ENCODE results near the gene SAMD8. TPM values are rescaled to one million over a fixed set of nuclear protein-coding genes. Genes with fewer than 3 reads are reported as not detected.
"Not testable (repeated sequence)": the region's sequence is repeated elsewhere in the genome, so short reads cannot be mapped to it uniquely, and the experiment has no call there.

The SAMD8 gene
- total and polyA plus RNA-seq, 3 donors from 2014 or later = 45.0 to 66.3 (median 55.3) TPM

- peak overlapping the region in 1 of 2 donors; percentile 7 for H3K27ac ChIP-seq
- no peaks in the 10 kb centered on the region for H3K9me3 ChIP-seq
- DNase-seq = no peak
- WGBS, 2 donors = 62 to 71% methylated on average over 3 of the region's 3 CpGs
- peaks cover 28% of the 10 kb centered on the region for H3K4me1 ChIP-seq
- no peaks in the 10 kb centered on the region for H3K36me3 ChIP-seq (ENCODE audit: low read depth, missing control alignments)
- no peak for TF ChIP-seq POLR2A (IDR thresholded peaks at IDR 0.05)
- no peak for TF ChIP-seq CTCF (IDR thresholded peaks at IDR 0.05)
- intact Hi-C loops (cut with DNase I; ENCODE audit: low total_unique reads) = no loop called here
- no peaks in the 10 kb centered on the region for H3K27me3 ChIP-seq
- no peak overlapping the region for H3K4me3 ChIP-seq
Measured at GRCh38 chr10:75117995-75118394, 6.5 kb downstream of the SAMD8 start.

- DNase-seq; H3K36me3 ChIP-seq (ENCODE audit: low read depth, missing control alignments); H3K27ac ChIP-seq; H3K4me3 ChIP-seq; intact Hi-C loops (cut with DNase I; ENCODE audit: low total_unique reads); H3K9me3 ChIP-seq; H3K27me3 ChIP-seq: not testable (repeated sequence)
- WGBS, 2 donors = 85 to 91% methylated on average over 15 of the region's 15 CpGs
- peaks cover 19% of the 10 kb centered on the region for H3K4me1 ChIP-seq
Measured at GRCh38 chr10:75119444-75120066, 8.1 kb downstream of the SAMD8 start.

GRCh38 chr10:75121322-75121721, 9.9 kb downstream of the SAMD8 start:
- 37 to 40% methylated on average over 1 of the region's 1 CpG for WGBS, 2 donors
- no peaks in the 10 kb centered on the region for H3K27me3 ChIP-seq
- no peaks in the 10 kb centered on the region for H3K36me3 ChIP-seq (ENCODE audit: low read depth, missing control alignments)
- intact Hi-C loops (cut with DNase I; ENCODE audit: low total_unique reads) = no loop called here
- H3K4me1 ChIP-seq = peaks cover 11% of the 10 kb centered on the region
- no peak overlapping the region for H3K4me3 ChIP-seq
- TF ChIP-seq CTCF (IDR thresholded peaks at IDR 0.05) (no peak), POLR2A (IDR thresholded peaks at IDR 0.05) (no peak)
- peak overlapping the region in 1 of 2 donors; percentile 22 for H3K27ac ChIP-seq
- H3K9me3 ChIP-seq = no peaks in the 10 kb centered on the region
- DNase-seq = no peak

GRCh38 chr10:75122505-75122904, 11.0 kb downstream of the SAMD8 start:
- DNase-seq = no peak
- intact Hi-C loops (cut with DNase I; ENCODE audit: low total_unique reads) = no loop called here
- H3K9me3 ChIP-seq = no peaks in the 10 kb centered on the region
- no peaks in the 10 kb centered on the region for H3K36me3 ChIP-seq (ENCODE audit: low read depth, missing control alignments)
- WGBS, 2 donors = 92 to 95% methylated on average over 4 of the region's 4 CpGs
- H3K27me3 ChIP-seq = no peaks in the 10 kb centered on the region
- no peak overlapping the region for H3K4me3 ChIP-seq
- H3K27ac ChIP-seq = no peak overlapping the region
- H3K4me1 ChIP-seq = peaks cover 18% of the 10 kb centered on the region
- TF ChIP-seq POLR2A (IDR thresholded peaks at IDR 0.05) = no peak
- no peak for TF ChIP-seq CTCF (IDR thresholded peaks at IDR 0.05)

GRCh38 chr10:75123088-75123682, 11.7 kb downstream of the SAMD8 start:
- H3K9me3 ChIP-seq = no peaks in the 10 kb centered on the region
- intact Hi-C loops (cut with DNase I; ENCODE audit: low total_unique reads) = no loop called here
- no peaks in the 10 kb centered on the region for H3K36me3 ChIP-seq (ENCODE audit: low read depth, missing control alignments)
- WGBS, 2 donors = 84 to 91% methylated on average over 4 of the region's 4 CpGs
- H3K27ac ChIP-seq = no peak overlapping the region
- TF ChIP-seq POLR2A (IDR thresholded peaks at IDR 0.05) (no peak), CTCF (IDR thresholded peaks at IDR 0.05) (no peak)
- peaks cover 18% of the 10 kb centered on the region for H3K4me1 ChIP-seq
- H3K4me3 ChIP-seq = no peak overlapping the region
- no peaks in the 10 kb centered on the region for H3K27me3 ChIP-seq
- DNase-seq = no peak
